Upper lobe of left lung (tissue), 6 donors: Measurements from ENCODE around the gene VAV2. TPM values are rescaled to one million over a fixed set of nuclear protein-coding genes. Genes with fewer than 3 reads are reported as not detected.
A peak's percentile ranks its signal among the peaks of the same experiment; 100 is the strongest.

Source experiments
- ATAC-seq, 2 donors: fragments of 200-7000 bp; cut with Tn5 transposase; one replicate each; pipeline ENCODE4 v1.9.1; 2022; ENCODE audit warnings: mild to moderate bottlenecking in 2 of 2, moderate library complexity in 2 of 2; ENCODE audit not compliant: low FRiP score in 2 of 2
- DNase-seq, 2 donors: peaks; one replicate each; pipeline ENCODE4 v3.0.0-alpha.2; 2019 to 2020
- H3K27ac ChIP-seq, 4 donors: fragments of 200-600 bp; sonication (generic); one replicate each; pipeline ENCODE4 v1.5.1; 2016 to 2019
- H3K27me3 ChIP-seq, 4 donors: fragments of 200-600 bp; sonication (generic); one replicate each; pipeline ENCODE4 v1.5.1; 2017 to 2019
- H3K36me3 ChIP-seq, 4 donors: fragments of 200-600 bp; sonication (generic); one replicate each; pipeline ENCODE4 v1.5.1; 2016 to 2019
- H3K4me1 ChIP-seq, 4 donors: fragments of 200-600 bp; sonication (generic); one replicate each; pipeline ENCODE4 v1.5.1; 2018 to 2019
- H3K4me3 ChIP-seq, 4 donors: fragments of 200-600 bp; sonication (generic); one replicate each; pipeline ENCODE4 v1.5.1; 2017 to 2019; ENCODE audit warnings: mild to moderate bottlenecking in 2 of 4, moderate library complexity in 1 of 4
- H3K9me3 ChIP-seq, 4 donors: fragments of 200-600 bp; sonication (generic); one replicate each; pipeline ENCODE4 v1.5.1; 2018 to 2019
- EP300 ChIP-seq, 4 donors: sonication (generic); formaldehyde crosslinking; IDR thresholded peaks; one replicate each; pipeline ENCODE4 v1.5.1; 2017; ENCODE audit warnings: antibody characterized with exemption in 4 of 4, control low read depth in 2 of 4
- POLR2A ChIP-seq, 4 donors: fragments of 450-650 bp; IDR thresholded peaks; one replicate each; pipeline ENCODE4 v1.5.1; 2016 to 2017; ENCODE audit warnings: antibody characterized with exemption in 4 of 4, mild to moderate bottlenecking in 2 of 4
- POLR2AphosphoS5 ChIP-seq, 2 donors: sonication (generic); formaldehyde crosslinking; IDR thresholded peaks; one replicate each; pipeline ENCODE4 v1.5.1; 2017; ENCODE audit warnings: antibody characterized with exemption in 2 of 2
- WGBS, 2 donors: methylation state at CpG; one replicate each; pipeline ENCODE4 v1.1.5; 2017 to 2018; 5-methylcytosine and 5-hydroxymethylcytosine counted together
- total RNA-seq, 6 donors: library from RNA; depleted of rRNA in 4 of 6; stranded (reverse); fragments of >200 nt in 4 of 6; gene quantifications; one replicate each; pipeline versions ENCODE4 v1.1.0 to v1.2.1, GENCODE V29; 2016 to 2021
- TF ChIP-seq, protein P1 (sequence below), 6 experiments: fragments of 450-650 bp in 4 of 6; fragments of 200-600 bp in 2 of 6; sonication (generic) in 2 of 6; IDR thresholded peaks; one replicate each; pipeline ENCODE4 v1.5.1; 2016 to 2019; ENCODE audit warnings: antibody characterized with exemption in 6 of 6
- donor health status: DM: no; HTN: no; CAD: no; lungs with moderate emphysema.
- donor health status: DM: no; HTN: yes; CAD: no; lungs with severe emphysema.

VAV2 gene
- total RNA-seq, 6 donors from 2014 or later, result 12.0 to 38.8 (median 22.0) TPM

DNA sequence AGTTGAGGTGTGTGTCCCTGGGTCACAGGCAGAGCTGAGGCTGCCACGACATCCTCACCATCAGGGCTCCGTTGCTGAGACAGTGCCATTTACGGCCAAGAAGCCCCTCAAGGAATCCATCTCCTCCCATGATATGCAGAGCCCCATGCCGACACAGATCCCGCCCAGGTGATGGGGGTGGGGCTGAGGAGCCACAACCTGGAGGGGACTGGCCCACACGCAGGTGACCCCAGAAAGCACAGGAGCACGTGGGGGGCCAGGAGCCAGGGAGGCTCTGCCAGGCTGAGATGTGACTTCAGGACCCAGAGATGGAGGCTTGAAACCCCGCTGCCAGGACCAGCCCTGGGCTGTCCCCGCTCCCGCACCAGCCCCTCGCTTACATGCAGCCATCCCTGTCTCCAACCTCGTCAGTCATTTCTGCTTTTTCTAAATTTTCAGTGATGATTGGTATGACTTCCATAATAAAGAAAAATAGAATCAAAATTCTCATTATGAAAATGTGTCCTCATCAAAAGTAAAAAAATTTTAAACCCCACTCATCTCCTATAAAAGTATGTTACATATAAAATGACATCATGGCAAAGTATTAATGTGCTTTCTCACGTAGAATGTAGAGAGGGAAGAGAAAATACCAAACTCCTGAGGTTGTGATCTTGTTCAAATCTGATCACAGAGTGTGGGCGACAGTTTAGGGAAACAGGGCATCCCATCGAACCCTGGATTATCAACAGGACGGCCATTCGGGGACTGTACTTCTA lies 155.9 kb downstream of the VAV2 start:
- H3K9me3 ChIP-seq, result no peaks in the 10 kb centered on the region
- TF ChIP-seq POLR2A (IDR thresholded peaks at IDR 0.05) (no peak), POLR2AphosphoS5 (IDR thresholded peaks at IDR 0.05) (no peak), EP300 (IDR thresholded peaks at IDR 0.05) (no peak)
- TF ChIP-seq, protein P1, sequence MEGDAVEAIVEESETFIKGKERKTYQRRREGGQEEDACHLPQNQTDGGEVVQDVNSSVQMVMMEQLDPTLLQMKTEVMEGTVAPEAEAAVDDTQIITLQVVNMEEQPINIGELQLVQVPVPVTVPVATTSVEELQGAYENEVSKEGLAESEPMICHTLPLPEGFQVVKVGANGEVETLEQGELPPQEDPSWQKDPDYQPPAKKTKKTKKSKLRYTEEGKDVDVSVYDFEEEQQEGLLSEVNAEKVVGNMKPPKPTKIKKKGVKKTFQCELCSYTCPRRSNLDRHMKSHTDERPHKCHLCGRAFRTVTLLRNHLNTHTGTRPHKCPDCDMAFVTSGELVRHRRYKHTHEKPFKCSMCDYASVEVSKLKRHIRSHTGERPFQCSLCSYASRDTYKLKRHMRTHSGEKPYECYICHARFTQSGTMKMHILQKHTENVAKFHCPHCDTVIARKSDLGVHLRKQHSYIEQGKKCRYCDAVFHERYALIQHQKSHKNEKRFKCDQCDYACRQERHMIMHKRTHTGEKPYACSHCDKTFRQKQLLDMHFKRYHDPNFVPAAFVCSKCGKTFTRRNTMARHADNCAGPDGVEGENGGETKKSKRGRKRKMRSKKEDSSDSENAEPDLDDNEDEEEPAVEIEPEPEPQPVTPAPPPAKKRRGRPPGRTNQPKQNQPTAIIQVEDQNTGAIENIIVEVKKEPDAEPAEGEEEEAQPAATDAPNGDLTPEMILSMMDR (IDR thresholded peaks at IDR 0.05), result no peak
- no peak for DNase-seq
- no peak overlapping the region for H3K4me3 ChIP-seq
- H3K4me1 ChIP-seq, result peaks cover 0 to 7% (median 4%) of the 10 kb centered on the region in 4 donors
- H3K27ac ChIP-seq, result no peak overlapping the region
- no peaks in the 10 kb centered on the region for H3K36me3 ChIP-seq
- H3K27me3 ChIP-seq, result no peaks in the 10 kb centered on the region
- ATAC-seq, result no peak
- 89 to 93% methylated on average over 14 to 15 of the region's 17 CpGs for WGBS, 2 donors

DNA sequence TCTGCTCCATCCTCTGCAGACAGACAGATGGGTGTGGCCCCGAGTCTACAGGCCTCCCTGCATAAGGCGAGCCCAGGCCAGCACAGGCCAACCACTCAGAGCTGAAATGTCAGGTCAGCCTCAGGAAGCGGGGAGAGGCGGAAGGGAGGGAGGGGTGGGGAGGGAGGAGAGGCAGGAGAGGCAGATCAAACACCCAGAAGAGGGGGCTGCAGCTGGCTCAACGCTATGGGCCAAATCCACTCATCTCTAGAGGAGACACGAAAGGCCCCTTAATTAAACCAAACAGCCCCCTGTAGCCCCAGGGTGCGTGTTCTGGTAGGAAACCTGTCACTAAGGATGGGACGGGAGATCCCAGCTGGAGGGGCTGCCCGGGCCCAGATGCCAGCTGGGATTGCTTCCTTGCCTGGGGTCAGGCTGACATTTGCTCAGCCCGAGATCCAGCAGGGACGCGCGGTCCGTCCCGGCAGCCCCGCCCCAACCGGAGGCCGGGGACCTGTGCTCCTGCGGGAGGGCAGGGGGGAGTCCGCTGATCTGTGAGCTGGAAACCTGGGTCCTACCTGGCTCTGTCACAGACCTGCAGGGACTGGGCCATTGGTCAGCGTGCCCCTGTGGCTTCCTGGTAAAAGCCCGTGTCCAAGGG lies 156.7 kb downstream of the VAV2 start:
- H3K27me3 ChIP-seq, result no peaks in the 10 kb centered on the region
- DNase-seq, result no peak

DNA sequence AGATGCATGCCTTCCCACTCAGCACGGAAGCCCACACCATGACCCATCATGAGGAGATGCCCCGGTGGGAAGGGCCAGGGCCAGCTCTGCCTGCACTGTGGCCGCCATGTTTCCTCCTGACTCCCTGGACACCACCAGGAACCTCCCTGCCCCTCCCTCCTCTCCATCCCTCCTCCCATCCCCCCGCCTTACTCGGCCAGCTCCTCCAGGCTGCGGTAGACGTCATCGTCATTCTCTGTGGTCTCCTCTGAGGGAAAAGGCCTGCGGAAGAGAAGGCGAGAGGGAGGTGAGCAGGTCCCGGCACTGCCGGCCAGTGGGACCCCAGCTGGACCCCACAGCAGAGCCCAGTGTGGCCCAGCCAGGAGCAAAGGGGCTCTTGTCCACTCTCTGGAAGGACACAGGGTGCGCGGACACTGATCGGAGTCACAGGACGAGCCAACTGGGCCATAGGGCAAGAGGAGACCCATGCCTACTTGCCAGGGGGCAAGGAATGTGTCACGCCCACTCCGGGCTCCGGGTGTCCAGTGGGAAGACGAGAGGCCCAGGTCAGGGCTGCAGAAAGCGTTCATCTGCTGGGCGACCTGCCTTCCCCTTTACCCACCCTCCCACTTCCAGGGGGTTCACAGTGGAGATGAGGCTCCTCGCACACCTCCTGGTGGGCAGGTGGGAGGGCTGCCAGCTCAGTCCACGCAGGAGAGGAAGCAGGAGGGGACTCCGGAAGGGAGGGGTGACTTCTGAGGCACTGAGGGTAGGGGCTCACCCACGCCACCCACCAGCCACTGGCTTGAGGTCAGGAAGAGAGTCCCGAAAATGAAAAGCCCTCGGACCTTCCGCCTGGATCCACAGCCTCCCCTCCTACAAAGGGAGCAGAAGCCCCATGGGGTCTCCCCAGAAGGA lies 157.8 kb downstream of the VAV2 start:
- ATAC-seq, result no peak
- WGBS, 2 donors, result 87 to 92% methylated on average over 27 to 29 of the region's 29 CpGs
- no peaks in the 10 kb centered on the region for H3K27me3 ChIP-seq

More for the DNA sequence above, 156.7 kb downstream of the VAV2 start:
- Histone ChIP-seq H3K4me3 (no peak overlapping the region), H3K36me3 (no peaks in the 10 kb centered on the region), H3K4me1 (peaks cover 0 to 7% (median 4%) of the 10 kb centered on the region in 4 donors), H3K27ac (no peak overlapping the region), H3K9me3 (no peaks in the 10 kb centered on the region)
- 63 to 79% methylated on average over 6 to 22 of the region's 22 CpGs for WGBS, 2 donors
- TF ChIP-seq POLR2A (IDR thresholded peaks at IDR 0.05) (no peak), POLR2AphosphoS5 (IDR thresholded peaks at IDR 0.05) (no peak), EP300 (IDR thresholded peaks at IDR 0.05) (no peak)
- TF ChIP-seq, protein P1 (IDR thresholded peaks at IDR 0.05), result no peak
- ATAC-seq, result no peak

DNA sequence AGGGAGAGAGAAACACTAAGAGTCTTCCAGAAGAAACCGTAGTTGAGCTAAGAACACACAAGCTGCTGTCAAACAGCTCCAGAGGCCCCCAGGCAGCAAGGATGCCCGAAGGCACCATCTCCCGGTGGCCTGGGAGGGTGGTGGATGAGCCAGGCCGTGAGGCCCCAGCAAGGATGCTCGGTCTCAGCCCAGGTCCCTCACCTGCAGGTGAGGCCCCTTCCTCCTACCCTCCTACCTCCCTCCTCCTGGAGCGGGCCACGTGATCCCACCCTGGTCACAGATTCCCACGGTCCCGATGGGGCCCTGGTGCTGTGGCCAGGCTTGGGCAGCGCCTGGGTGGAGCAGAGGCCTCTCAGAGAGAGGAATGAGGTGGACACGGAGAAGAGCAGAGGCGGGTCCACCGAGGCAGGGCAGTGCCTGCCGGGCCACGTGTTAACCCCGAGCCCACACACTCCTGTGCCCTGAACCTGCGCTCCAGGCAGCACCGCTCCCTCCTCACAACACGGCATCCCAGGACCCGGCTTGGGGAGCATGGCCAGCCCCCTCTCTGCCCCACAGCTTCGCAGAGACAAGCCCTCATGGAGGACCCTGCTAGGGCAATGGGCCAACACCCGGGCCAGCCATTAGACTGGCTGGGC lies 158.6 kb downstream of the VAV2 start:
- DNase-seq, result no peak
- no peaks in the 10 kb centered on the region for H3K4me1 ChIP-seq
- H3K36me3 ChIP-seq, result no peaks in the 10 kb centered on the region
- TF ChIP-seq POLR2AphosphoS5 (IDR thresholded peaks at IDR 0.05), result no peak
- TF ChIP-seq, protein P1 (IDR thresholded peaks at IDR 0.05), result no peak
- TF ChIP-seq EP300 (IDR thresholded peaks at IDR 0.05), result no peak
- no peak for TF ChIP-seq POLR2A (IDR thresholded peaks at IDR 0.05)
- peak in 1 of 2 donors; percentile 3 for ATAC-seq
- no peaks in the 10 kb centered on the region for H3K27me3 ChIP-seq
- H3K4me3 ChIP-seq, result no peak overlapping the region
- no peak overlapping the region for H3K27ac ChIP-seq
- H3K9me3 ChIP-seq, result no peaks in the 10 kb centered on the region
- WGBS, 2 donors, result 96 to 99% methylated on average over 11 to 19 of the region's 22 CpGs

More for the DNA sequence above, 157.8 kb downstream of the VAV2 start:
- no peak overlapping the region for H3K27ac ChIP-seq
- TF ChIP-seq, protein P1 (IDR thresholded peaks at IDR 0.05), result no peak
- TF ChIP-seq POLR2AphosphoS5 (IDR thresholded peaks at IDR 0.05), result no peak
- no peak for TF ChIP-seq EP300 (IDR thresholded peaks at IDR 0.05)
- TF ChIP-seq POLR2A (IDR thresholded peaks at IDR 0.05), result no peak
- no peak overlapping the region for H3K4me3 ChIP-seq
- no peak for DNase-seq
- no peaks in the 10 kb centered on the region for H3K4me1 ChIP-seq
- H3K9me3 ChIP-seq, result no peaks in the 10 kb centered on the region
- H3K36me3 ChIP-seq, result no peaks in the 10 kb centered on the region
